ENCODE measurements around the gene ATN1. TPM values are rescaled to one million over a fixed set of nuclear protein-coding genes. Genes with fewer than 3 reads are reported as not detected.
A peak's percentile ranks its signal among the peaks of the same experiment; 100 is the strongest.

Gene ATN1
- total RNA-seq, 1 donor from 2014 or later, result 8.9 TPM

DNA sequence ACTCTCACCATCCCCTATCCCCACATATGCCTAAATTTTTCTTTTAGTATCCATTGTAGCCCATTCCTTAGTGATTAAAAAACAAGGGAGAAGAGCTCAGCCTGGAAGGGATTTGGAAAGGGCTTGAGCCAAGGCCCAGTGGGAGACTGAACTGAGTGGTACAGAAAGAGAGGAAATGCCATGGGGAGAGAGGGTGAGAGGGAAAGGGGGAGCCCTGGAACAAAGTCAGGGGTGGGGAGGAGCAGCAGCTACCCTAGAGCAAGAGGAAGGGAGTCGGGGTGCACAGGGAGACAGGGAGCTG lies 2.6 kb upstream of the ATN1 start:
- H3K79me2 ChIP-seq (ENCODE audit: low read depth), result peaks cover 38% of the 10 kb centered on the region
- H3K27ac ChIP-seq, result peak overlapping the region; percentile 87
- DNase-seq (ENCODE audit: low spot score), result peak; percentile 64
- H3F3A ChIP-seq (ENCODE audit: low read depth), result peaks cover 57% of the 10 kb centered on the region
- peak overlapping the region; percentile 84 for H3K4me2 ChIP-seq
- H3K27me3 ChIP-seq, result no peaks in the 10 kb centered on the region
- no peaks in the 10 kb centered on the region for H3K9me3 ChIP-seq (ENCODE audit: low read depth)
- Mint-ChIP-seq H3K4me1 (peaks cover 73% of the 10 kb centered on the region), H3K27ac (peak overlapping the region; percentile 97), H3K9me3 (no peaks in the 10 kb centered on the region), H3K27me3 (ENCODE audit: insufficient read depth, low read depth) (peaks cover 12% of the 10 kb centered on the region), H3K4me3 (peak overlapping the region; percentile 92), H3K36me3 (peaks cover 16% of the 10 kb centered on the region)
- H3K4me3 ChIP-seq, result peak overlapping the region; percentile 38
- H3K4me1 ChIP-seq, result peaks cover 39% of the 10 kb centered on the region
- H3K9ac ChIP-seq, result no peak overlapping the region
- no peaks in the 10 kb centered on the region for H3K36me3 ChIP-seq
- H2AFZ ChIP-seq (replicated peaks), result no peak overlapping the region
- TF ChIP-seq CTCF (IDR thresholded peaks at IDR 0.05), result no peak
- no peak for TF ChIP-seq EZH2 (IDR thresholded peaks at IDR 0.05)
- no peak for TF ChIP-seq EZH2phosphoT487 (IDR thresholded peaks at IDR 0.05)
- peaks cover 32% of the 10 kb centered on the region for H4K20me1 ChIP-seq (ENCODE audit: low read depth)

- H3K4me3 Mint-ChIP-seq, result peak overlapping the region; percentile 92
- TF ChIP-seq EZH2phosphoT487 (IDR thresholded peaks at IDR 0.05) (no peak), EZH2 (IDR thresholded peaks at IDR 0.05) (no peak), CTCF (IDR thresholded peaks at IDR 0.05) (no peak)
These were observed 2.0 kb upstream of the ATN1 start for GRCh38 chr12:6925540-6926279.

GRCh38 chr12:6928022-6928702 lies 403 bp downstream of the ATN1 start:
- TF ChIP-seq CTCF (IDR thresholded peaks at IDR 0.05) (no peak), EZH2phosphoT487 (IDR thresholded peaks at IDR 0.05) (no peak), EZH2 (IDR thresholded peaks at IDR 0.05) (no peak)
- Mint-ChIP-seq H3K36me3 (peaks cover 16% of the 10 kb centered on the region), H3K4me1 (peaks cover 73% of the 10 kb centered on the region), H3K27me3 (ENCODE audit: insufficient read depth, low read depth) (peaks cover 11% of the 10 kb centered on the region), H3K9me3 (no peaks in the 10 kb centered on the region), H3K27ac (peak overlapping the region; percentile 80), H3K4me3 (peak overlapping the region; percentile 98)
- Histone ChIP-seq H4K20me1 (ENCODE audit: low read depth) (peaks cover 51% of the 10 kb centered on the region), H3K9me3 (ENCODE audit: low read depth) (no peaks in the 10 kb centered on the region), H3K27me3 (no peaks in the 10 kb centered on the region), H3F3A (ENCODE audit: low read depth) (peaks cover 53% of the 10 kb centered on the region), H3K4me1 (peaks cover 40% of the 10 kb centered on the region), H3K27ac (no peak overlapping the region), H3K9ac (peak overlapping the region; percentile 85), H3K4me2 (peak overlapping the region; percentile 85), H2AFZ (replicated peaks) (no peak overlapping the region), H3K36me3 (no peaks in the 10 kb centered on the region), H3K79me2 (ENCODE audit: low read depth) (peaks cover 68% of the 10 kb centered on the region), H3K4me3 (peak overlapping the region; percentile 91)
- peak; percentile 48 for DNase-seq (ENCODE audit: low spot score)

More at GRCh38 chr12:6925540-6926279, 2.0 kb upstream of the ATN1 start:
- Histone ChIP-seq H3K27me3 (no peaks in the 10 kb centered on the region), H3K79me2 (ENCODE audit: low read depth) (peaks cover 43% of the 10 kb centered on the region), H3K9me3 (ENCODE audit: low read depth) (no peaks in the 10 kb centered on the region), H3K4me3 (peak overlapping the region; percentile 91), H3K36me3 (no peaks in the 10 kb centered on the region), H3K27ac (peak overlapping the region; percentile 87), H3K4me1 (peaks cover 40% of the 10 kb centered on the region), H3K9ac (no peak overlapping the region), H3F3A (ENCODE audit: low read depth) (peaks cover 57% of the 10 kb centered on the region), H4K20me1 (ENCODE audit: low read depth) (peaks cover 37% of the 10 kb centered on the region), H3K4me2 (peak overlapping the region; percentile 84), H2AFZ (replicated peaks) (no peak overlapping the region)
- Mint-ChIP-seq H3K9me3 (no peaks in the 10 kb centered on the region), H3K4me1 (peaks cover 75% of the 10 kb centered on the region), H3K36me3 (peaks cover 18% of the 10 kb centered on the region), H3K27ac (peak overlapping the region; percentile 97), H3K27me3 (ENCODE audit: insufficient read depth, low read depth) (peaks cover 12% of the 10 kb centered on the region)
- peak; percentile 77 for DNase-seq (ENCODE audit: low spot score)

Data from neural progenitor cell (in vitro differentiated cells).